HG02610 (cell line): Measurements from ENCODE around the gene TXNDC2.
"Not testable (repeated sequence)": the region's sequence is repeated elsewhere in the genome, so short reads cannot be mapped to it uniquely, and the experiment has no call there.

Source experiments
- ATAC-seq: cut with Tn5 transposase; IDR thresholded peaks from one replicate; pipeline ENCODE4 v1.9.1; 2021; ENCODE audit warnings: mild to moderate bottlenecking, moderate library complexity; ENCODE audit not compliant: unreplicated experiment

The TXNDC2 gene

DNA sequence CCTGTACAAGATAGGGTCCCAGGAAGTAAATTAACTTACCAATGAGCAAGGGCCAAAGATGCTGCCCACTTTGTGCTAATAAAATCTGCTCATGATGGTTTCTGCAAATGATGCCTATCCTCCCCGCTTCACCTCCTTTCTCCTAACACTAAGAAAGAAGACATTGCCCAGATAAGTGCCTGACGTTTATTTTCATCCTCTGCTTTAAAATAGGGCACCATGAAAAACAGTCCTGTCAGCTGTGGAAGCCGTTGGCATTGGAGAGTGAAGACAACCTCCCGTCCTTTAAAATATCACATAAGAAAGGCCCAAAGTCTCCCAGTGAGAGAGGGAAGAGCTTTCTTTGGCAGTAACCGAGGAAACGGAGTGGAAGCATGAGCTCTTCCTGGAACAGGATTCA lies 1.7 kb upstream of the TXNDC2 start:
- no peak for ATAC-seq

DNA sequence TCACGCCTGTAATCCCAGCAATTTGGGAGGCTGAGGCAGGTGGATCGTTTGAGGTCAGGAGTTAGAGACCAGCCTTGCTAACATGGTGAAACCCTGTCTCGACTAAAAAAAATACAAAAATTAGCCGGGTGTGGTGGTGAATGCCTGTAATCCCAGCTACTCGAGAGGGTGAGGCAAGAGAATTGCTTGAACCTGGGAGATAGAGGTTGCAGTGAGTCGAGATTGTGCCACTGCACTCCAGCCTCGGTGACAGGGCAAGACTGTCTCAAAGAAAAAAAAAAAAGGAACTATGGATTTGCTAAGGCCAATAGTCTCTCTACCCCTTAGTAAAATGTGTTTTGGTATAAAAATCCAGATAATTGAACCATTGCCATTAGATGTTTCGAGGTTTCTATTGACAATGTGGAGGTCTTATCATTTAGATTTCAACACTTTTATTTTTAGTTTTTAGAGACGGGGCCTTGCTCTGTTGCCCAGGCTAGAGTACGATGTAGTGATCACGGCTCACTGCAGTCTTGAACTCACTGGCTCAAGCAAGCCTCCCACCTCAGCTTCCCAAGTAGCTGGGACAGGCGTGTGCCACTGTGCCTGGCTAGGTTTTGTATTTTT lies 1.1 kb upstream of the TXNDC2 start:
- no peak for ATAC-seq

DNA sequence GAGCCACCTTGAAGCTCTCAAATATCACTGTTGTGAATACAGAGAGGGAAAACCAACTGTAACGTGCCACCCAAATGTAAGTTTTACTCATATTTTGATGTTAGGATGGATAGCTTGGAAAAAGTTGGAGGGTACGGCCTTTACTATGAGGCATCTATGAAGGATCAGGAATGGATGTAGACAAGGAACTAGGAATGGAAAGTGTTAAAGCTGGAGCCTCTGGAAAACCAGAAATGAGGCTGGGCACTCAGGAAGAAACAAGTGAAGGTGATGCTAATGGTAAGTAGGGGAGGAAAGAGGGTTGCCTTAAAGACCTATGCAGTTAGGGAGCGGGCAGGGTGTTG lies 204 bp downstream of the TXNDC2 start:
- ATAC-seq = no peak

DNA sequence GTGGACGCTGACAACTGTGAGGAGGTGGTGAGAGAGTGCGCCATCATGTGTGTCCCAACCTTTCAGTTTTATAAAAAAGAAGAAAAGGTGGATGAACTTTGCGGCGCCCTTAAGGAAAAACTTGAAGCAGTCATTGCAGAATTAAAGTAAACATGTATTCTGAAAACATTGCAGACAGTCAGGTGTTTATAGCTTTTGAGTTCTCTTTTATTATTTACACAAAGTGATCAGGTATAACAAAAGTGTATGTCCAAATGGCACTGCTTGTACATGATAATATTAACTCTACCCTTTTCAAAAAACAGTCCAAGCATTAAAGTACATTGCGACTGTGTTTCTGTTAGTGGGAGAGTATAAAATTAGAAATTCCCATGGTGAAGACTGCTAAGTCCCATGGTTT lies 2.2 kb downstream of the TXNDC2 start:
- ATAC-seq = no peak

DNA sequence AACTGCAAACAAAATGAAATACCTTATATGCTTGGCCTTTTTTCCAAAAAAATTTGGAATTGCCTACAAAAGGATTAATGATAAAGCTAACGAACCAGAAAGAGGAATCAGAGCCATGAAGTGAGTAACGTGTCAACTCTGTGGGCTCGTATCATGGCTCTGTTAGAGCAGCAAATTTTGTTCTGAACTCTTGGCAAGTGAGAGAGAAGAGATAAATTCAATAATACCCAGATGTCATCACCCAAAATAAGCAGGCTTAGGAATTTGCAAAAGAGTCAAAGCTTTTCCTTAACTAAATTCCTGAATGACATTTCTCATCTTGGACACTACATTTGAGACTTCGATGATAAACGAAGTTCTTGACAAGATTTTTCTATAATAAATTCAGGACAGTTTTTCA lies 4.4 kb downstream of the TXNDC2 start:
- ATAC-seq = no peak

DNA sequence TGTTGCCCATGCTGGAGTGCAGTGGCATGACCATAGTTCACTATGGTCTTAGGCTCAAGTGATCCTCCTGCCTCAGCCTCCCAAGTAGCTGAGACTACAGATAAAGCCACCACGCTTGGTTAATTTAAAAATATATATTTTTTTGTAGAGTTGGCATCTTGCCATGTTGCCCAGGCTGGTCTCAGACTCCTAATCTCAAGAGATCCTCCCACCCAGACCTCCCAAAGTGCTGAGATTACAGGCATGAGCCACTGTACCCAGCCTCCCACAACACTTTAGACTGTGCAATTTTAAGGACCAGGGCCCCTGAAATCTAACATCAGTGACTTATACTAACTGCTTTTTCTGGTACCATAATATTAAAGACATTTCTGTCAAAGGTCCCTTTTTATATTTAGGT lies 5.2 kb downstream of the TXNDC2 start:
- no peak for ATAC-seq

DNA sequence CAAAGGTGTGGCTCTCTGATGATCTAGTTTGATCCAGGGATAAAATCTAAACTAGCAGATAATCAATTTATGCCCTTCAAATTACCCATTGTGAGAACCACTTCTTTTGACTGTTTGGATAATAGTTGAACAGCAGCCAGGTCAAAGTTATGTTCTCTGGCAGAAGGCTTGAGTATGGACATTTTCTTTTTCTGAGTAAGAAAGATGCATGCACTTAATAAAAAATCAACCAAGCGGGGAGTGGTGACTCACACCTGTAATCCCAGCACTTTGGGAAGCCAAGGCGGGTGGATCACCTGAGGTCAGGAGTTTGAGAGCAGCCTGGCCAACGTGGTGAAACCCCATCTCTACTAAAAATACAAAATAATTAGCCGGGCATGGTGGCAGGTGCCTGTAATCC lies 5.7 kb downstream of the TXNDC2 start:
- ATAC-seq = not testable (repeated sequence)

DNA sequence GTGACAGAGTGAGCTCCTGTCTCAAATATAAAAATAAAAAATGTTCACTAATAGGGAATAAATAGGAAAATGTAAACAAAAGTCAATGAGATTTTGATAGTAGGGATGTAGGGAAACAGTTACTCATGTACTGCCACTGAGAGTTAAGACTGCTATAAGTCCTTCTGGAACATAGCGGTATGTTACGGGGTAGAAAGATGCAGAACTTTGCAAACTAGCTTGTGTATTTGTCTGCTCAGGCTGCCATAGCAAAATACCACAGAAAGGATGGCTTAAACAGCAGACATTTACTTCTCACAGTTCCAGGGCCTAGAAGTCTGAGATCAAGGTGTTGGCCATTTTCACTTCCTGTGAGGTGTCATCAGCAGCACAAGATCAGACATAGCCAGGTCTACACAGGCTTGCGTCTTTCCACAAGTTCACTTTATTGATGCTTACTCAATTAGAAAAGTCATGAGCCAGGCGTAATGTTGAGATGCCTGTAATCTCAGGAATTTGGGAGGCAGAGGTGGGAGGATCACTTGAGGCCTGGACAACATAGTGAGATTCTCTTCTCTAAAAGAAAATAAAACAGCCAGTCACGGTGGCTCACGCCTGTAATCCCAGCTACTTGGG lies 8.8 kb downstream of the TXNDC2 start:
- ATAC-seq = no peak

DNA sequence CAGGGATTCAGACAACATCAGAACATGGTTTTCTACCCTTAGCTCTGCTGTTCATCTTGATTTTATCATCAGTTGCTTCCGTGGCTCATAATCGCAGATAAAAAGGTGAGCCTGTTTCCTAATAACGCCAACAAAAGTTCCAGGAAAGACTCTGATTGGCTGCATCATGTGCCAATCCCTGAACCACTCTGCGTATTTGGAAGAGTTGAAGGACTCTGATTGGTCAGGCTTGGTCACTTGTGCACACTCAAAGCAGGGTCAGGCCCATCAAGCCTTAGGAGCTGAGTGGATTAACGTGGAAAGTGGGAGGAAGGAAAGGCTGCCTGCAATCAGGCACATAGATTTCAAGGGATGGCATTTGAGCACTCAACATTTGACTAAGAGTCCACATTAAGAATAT lies 11.4 kb downstream of the TXNDC2 start:
- ATAC-seq = no peak

DNA sequence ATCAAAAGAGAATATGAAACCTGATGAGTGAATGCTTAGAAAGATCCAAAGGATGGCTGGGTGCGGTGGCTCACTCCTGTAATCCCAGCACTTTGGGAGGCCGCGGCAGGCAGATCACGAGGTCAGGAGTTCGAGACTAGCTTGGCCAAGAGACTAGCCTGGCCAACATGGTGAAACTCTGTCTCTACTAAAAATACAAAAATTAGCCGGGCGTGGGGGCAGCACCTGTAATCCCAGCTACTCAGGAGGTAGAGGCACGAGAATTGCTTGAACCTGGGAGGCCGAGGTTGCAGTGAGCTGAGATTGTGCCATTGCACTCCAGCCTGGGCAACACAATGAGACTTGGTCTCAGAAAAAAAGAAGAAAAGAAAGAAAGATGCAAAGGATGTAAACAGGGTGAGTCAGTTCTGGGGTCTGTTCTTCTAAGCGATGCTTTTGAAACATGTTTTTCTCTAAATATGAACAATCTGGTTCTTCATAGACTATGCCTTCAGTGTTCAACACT lies 12.1 kb downstream of the TXNDC2 start:
- not testable (repeated sequence) for ATAC-seq

DNA sequence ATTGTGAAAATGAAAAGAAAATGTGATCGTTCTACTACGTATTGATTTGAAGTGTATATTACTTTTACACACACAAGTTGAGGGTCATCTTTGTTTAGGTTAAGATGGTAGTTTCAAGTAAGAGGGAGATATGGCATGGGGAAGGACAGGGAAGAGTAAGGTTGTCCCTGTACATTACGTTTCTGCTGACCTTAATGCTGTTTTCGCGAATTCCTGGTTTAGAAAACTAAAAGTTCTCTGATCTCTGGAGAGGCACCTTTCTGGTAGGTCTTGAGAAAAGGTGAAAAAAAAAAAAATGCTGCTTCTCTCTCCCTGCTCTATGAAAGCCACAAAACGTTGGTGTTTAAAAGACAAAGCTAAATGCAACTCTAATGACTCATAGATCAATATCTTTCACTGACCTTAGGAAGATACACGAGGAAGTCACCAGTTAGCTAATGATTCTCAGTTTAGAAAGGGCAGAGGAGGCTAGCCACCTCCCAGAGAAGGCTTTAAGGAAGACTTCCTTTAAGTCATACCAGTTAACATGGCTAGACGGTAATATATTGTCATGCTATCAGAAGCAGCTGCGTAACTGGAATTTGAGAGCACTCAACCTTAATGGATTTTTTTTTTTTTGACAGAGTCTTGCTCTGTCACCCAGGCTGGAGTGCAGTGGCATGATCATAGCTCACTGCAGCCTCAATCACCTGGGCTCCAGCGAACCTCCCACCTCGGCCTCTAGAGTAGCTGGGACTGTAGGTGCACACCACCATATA lies 13.2 kb downstream of the TXNDC2 start:
- no peak for ATAC-seq

DNA sequence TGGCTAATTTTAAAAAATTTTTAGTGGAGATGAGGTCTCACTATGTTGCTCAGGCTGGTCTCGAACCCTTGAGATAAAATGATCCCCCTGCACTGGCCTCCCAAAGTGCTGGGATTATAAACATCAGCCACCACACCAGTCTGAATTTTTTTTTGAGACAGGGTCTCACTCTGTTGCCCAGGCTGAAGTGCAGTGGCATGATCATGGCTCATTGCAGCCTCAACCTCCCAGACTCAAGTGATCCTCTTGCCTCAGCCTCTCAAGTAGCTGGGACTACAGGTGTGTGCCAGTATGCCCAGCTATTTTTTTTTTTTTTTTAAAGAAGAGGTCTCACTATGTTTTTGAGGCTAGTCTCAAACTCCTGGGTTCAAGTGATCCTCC lies 13.8 kb downstream of the TXNDC2 start:
- not testable (repeated sequence) for ATAC-seq

DNA sequence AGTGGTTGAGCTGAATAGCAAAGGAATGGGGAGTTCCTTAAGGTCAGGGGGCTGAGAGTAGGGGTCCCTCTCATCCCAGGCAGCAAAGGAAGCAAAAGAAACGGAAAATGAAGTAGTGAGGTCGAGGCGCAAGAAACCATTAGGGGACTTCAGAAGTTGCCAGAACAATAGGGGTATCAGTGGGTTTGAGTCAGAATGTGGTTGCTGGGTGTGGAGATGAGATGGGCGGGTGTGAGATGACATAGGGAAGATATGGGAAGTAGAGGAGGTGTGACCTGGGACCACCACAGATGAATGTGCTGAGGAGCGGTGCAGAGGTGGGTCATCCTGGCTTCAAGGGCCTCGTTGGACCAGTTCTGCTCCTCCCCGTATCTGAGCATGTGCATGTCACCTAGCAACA lies 14.9 kb downstream of the TXNDC2 start:
- no peak for ATAC-seq

DNA sequence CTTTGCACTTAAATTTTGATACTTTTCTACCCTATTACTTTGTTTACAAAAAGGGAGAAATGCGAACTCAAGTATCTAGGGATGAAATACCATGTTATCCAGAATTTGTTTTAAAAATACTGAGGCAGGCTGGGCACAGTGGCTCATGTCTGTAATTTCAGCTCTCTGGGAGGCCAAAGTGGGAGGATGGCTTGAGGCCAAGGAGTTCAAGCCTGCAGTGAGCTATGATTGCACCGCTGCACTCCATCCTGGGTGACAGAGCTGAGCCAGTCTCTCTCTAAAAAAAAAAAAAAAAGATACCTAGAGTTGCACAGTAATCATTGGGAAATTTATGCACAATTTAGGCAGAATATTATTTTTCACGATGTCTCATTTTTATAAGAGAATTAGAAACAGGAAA lies 15.6 kb downstream of the TXNDC2 start:
- no peak for ATAC-seq

DNA sequence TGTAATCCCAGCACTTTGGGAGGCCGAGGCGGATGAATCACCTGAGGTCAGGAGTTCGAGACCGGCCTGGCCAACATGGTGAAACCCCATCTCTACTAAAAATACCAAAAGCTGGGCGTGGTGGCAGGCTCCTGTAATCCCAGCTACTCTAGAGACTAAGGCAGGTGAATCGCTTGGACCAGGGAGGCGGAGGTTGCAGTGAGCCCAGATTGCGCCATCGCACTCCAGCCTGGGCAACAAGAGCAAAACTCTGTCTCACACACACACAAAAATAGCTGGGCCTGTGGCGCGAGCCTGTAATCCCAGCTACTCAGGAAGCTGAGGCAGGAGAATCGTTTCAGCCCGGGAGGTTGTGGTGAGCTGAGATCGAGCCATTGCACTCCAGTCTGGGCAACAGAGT lies 16.5 kb downstream of the TXNDC2 start:
- ATAC-seq = not testable (repeated sequence)

DNA sequence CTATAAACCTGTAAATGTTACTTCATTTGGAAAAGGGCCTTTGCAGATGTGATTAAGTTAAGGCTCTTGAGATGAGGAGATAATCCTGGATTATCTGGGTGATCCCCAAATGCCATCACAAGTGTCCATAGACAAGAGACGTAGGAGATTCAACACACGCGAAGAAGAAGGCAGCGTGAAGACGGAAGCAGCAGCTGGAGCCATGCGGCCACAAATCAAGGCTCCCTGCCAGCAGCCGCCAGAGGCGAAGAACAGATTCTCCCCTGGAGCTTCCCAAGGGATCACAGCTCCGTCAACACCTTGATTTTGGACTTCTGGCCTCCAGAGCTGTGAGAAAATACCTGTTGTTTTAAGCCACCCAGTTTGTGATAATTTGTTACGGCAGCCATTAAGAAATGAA lies 17.1 kb downstream of the TXNDC2 start:
- no peak for ATAC-seq

DNA sequence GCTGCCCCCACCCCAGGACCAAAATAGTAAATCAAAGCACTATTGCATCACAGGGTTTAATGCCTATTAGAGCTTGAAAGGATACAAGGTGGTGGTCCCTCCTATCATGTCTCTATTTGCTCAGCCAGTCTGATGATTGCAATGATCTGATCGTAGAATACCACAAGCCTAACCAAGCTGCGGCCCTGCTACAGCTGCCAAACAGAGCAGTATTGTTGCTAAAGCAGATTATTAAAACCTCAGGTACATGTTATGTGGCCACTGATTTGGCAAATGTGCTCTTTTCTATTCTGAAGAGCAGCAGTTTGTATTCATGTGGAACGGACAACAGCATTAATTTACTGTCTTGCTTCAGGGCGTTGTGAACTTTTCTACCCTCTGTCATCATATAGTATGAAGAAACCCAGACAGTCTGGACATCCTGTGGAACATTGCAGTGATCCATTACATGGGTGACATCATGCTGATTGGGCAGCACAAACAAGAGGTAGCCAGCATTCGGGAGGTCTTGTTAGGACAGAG lies 19.7 kb downstream of the TXNDC2 start:
- no peak for ATAC-seq

DNA sequence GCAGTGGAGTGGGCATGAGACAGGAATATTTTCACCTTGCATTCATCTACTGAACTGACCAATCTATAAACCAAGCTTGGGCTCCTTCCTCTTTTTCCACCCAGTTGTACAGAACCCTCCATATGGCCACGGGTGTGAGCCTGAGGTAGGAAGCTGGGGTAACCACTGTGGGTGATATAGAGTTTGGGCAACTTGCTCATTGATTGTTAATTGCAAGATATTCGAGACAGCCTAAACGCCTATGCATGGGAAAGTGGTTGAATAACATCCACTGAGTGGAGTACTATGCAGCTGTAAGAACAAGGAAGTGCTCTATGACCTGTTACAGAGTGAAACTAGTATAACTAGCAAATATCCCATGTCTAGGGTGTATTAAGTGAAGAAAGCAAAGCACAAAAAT lies 20.7 kb downstream of the TXNDC2 start:
- no peak for ATAC-seq

DNA sequence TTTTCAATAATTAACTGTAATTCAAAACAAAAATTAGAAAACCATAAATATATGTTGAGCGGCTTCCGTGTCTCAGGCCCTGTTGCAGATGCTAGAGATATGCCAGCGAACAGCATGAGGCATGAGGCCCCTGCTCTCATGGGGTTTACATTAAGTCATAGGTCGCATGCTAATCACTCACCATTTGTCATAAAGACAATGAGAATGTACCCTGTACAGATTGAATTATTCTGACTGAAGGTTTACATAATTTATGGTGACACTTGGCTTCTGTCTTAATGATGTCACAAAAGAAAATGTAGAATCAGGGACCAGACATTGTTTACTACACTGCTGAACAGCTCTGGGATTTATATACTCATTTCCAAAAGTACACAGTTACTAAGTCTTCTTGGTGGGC lies 22.1 kb downstream of the TXNDC2 start:
- ATAC-seq = no peak

DNA sequence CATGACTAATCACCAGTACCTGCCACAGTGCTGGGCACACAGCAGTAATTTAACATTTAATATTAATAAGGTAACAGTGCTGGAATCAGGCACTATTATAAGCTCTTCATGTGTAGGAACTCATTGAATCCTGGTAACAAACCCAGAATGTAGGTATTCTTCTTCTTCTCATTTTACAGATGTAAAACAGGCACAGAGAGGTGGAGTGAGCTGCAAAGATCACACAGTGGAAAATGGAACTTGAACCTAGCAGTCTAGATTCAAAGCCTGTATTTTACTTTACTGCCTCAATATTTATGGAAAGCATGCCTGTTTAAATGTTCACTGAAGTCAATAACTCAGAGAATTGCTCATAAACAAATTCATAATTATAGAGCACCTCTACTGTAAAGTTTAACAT lies 24.3 kb downstream of the TXNDC2 start:
- ATAC-seq = no peak

DNA sequence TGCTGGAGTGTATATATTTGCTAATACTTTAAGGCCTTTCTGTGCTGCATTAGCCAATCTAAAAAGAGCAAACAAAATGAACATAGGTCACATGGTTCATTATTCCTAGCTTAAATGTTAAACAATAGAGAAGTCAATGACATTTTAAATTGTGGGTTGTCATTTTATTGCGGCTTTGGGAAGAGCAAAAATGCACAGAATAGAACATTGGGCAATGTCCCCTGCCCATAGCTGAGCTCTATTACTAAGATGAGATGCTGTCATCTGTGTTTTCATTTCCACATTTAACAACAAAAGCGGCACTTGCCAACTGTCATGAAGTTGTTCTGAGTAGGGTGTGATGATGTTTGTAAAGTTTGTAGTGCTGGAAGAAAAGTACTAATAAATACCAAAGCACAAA lies 24.9 kb downstream of the TXNDC2 start:
- no peak for ATAC-seq

DNA sequence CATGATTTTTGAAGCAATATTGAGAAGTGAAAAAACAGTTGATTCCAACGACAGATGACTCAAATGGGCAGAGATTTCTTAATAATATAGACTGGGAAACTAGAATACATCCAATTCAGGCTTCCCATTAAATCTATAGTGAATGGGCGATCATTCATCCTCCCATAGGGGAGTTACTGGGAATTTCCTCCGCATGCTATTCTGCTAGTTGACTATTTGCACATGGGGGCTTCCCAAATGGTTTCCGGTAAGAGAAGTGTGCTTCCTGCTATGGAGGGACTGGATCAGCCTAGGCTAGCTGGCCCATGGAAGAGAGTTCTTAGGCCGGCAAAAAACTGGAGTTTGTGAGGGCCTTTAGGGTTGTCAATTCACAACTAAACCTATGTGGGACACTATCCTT lies 25.5 kb downstream of the TXNDC2 start:
- ATAC-seq = no peak
